Tibial nerve (tissue), 4 donors: ENCODE measurements around the gene DMWD. TPM values are rescaled to one million over a fixed set of nuclear protein-coding genes. Genes with fewer than 3 reads are reported as not detected.

ENCODE experiments used
- DNase-seq, 2 donors: peaks; one replicate each; pipeline ENCODE4 v3.0.0-alpha.2; 2019; ENCODE audit warnings: low spot score in 2 of 2
- H3K27ac ChIP-seq, 4 donors: fragments of 200-600 bp; sonication (generic) in 3 of 4; one replicate each; pipeline ENCODE4 v1.5.1; 2017 to 2019; ENCODE audit warnings: mild to moderate bottlenecking in 1 of 4
- H3K27me3 ChIP-seq, 2 donors: fragments of 200-600 bp; sonication (generic) in 1 of 2; one replicate each; pipeline versions ENCODE4 v1.5.1 to v1.6.0; 2017 to 2019
- H3K36me3 ChIP-seq, 3 donors: fragments of 200-600 bp; sonication (generic); one replicate each; pipeline ENCODE4 v1.5.1; 2018 to 2019
- H3K4me1 ChIP-seq, 4 donors: fragments of 200-600 bp; sonication (generic) in 3 of 4; one replicate each; pipeline ENCODE4 v1.5.1; 2017 to 2019
- H3K4me3 ChIP-seq, 4 donors: fragments of 200-600 bp; sonication (generic) in 3 of 4; one replicate each; pipeline ENCODE4 v1.5.1; 2017 to 2019; ENCODE audit warnings: mild to moderate bottlenecking in 1 of 4, moderate library complexity in 1 of 4
- H3K9me3 ChIP-seq, 4 donors: fragments of 200-600 bp; sonication (generic) in 3 of 4; one replicate each; pipeline ENCODE4 v1.5.1; 2017 to 2019
- EP300 ChIP-seq, 2 donors: sonication (generic); formaldehyde crosslinking; IDR thresholded peaks; one replicate each; pipeline ENCODE4 v1.6.1; 2017; ENCODE audit warnings: antibody characterized with exemption in 2 of 2, mild to moderate bottlenecking in 1 of 2
- POLR2A ChIP-seq, 2 donors: fragments of 450-650 bp; IDR thresholded peaks; one replicate each; pipeline ENCODE4 v1.6.1; 2017; ENCODE audit warnings: antibody characterized with exemption in 2 of 2, mild to moderate bottlenecking in 2 of 2, moderate library complexity in 2 of 2
- WGBS, 2 donors: methylation state at CpG; one replicate each; pipeline ENCODE4 v1.1.5; 2018; 5-methylcytosine and 5-hydroxymethylcytosine counted together
- total RNA-seq, 4 donors: library from RNA; depleted of rRNA; stranded (reverse); fragments of >200 nt; gene quantifications; one replicate each; pipeline ENCODE4 v1.1.0, GENCODE V29; 2016
- TF ChIP-seq, protein P1 (sequence below), 5 experiments: fragments of 200-600 bp in 3 of 5; fragments of 450-650 bp in 2 of 5; sonication (generic) in 3 of 5; IDR thresholded peaks; one replicate each; pipeline ENCODE4 v1.5.1; 2016 to 2019; ENCODE audit warnings: antibody characterized with exemption in 5 of 5, mild to moderate bottlenecking in 3 of 5, moderate library complexity in 2 of 5

Gene DMWD
- total RNA-seq, 4 donors from 2014 or later: 28.4 to 75.0 (median 53.8) TPM

DNA sequence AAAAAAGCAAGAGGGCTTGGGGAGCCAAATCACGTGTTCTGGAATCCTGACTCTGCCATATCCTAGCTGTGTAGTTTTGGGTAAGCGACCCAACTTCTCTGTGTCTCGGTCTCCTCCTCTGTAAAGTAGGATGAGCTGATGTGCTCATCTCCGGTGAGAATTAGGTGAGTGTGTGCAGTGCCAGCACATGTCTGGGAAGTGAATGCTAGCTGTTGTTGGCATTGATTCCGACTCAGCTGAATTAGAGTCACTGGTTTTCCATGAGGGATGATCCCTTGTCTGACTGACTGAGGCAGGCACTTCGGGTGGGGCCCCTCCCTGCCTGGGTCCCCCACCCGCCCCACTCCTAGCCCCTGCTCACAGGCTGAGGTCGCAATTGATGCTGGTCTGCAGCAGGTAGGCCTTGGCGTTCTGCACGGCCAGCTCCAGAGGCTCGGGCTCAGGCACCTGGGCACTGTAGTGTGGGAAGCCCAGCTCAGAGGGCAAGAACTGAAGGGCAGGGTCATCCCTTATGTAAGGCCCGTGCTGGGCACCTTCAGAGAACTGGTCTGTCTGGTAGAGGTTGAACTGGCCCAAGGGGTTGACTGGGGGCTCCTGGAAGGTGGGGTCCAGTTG lies 21.6 kb upstream of the DMWD start:
- H3K4me1 ChIP-seq: peaks cover 0 to 26% (median 3%) of the 10 kb centered on the region in 4 donors
- peaks cover 0 to 10% of the 10 kb centered on the region in 2 donors for H3K27me3 ChIP-seq
- H3K9me3 ChIP-seq: no peaks in the 10 kb centered on the region
- no peak for TF ChIP-seq EP300 (IDR thresholded peaks at IDR 0.05)
- TF ChIP-seq, protein P1, sequence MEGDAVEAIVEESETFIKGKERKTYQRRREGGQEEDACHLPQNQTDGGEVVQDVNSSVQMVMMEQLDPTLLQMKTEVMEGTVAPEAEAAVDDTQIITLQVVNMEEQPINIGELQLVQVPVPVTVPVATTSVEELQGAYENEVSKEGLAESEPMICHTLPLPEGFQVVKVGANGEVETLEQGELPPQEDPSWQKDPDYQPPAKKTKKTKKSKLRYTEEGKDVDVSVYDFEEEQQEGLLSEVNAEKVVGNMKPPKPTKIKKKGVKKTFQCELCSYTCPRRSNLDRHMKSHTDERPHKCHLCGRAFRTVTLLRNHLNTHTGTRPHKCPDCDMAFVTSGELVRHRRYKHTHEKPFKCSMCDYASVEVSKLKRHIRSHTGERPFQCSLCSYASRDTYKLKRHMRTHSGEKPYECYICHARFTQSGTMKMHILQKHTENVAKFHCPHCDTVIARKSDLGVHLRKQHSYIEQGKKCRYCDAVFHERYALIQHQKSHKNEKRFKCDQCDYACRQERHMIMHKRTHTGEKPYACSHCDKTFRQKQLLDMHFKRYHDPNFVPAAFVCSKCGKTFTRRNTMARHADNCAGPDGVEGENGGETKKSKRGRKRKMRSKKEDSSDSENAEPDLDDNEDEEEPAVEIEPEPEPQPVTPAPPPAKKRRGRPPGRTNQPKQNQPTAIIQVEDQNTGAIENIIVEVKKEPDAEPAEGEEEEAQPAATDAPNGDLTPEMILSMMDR (IDR thresholded peaks at IDR 0.05): no peak
- TF ChIP-seq POLR2A (IDR thresholded peaks at IDR 0.05): no peak
- WGBS, 2 donors: 76 to 86% methylated on average over 10 to 12 of the region's 12 CpGs
- H3K4me3 ChIP-seq: no peak overlapping the region
- no peak overlapping the region for H3K27ac ChIP-seq
- H3K36me3 ChIP-seq: peaks cover 0 to 30% (median 0%) of the 10 kb centered on the region in 3 donors
- DNase-seq: no peak

DNA sequence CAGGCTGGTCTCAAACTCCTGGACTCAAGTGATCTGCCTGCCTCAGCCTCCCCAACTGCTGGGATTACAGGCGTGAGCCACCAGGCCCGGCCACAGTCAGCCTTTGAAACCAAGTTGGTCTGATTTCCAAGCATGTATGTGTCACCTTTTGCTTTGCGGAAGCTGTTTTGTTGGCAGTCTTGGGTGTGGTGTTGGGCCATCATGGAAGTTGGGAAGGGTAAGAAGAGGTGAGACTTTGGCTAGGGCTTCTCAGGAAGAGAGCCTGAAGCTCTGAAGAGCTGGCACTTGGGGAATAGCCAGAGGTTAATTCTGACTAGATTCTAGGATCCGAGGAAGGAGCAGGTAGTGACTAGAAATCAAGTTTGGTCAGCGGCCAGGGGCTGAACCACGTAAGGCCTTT lies 19.7 kb upstream of the DMWD start:
- Histone ChIP-seq H3K4me1 (peaks cover 0 to 26% (median 3%) of the 10 kb centered on the region in 4 donors), H3K27me3 (peaks cover 0 to 10% of the 10 kb centered on the region in 2 donors), H3K36me3 (peaks cover 0 to 12% (median 0%) of the 10 kb centered on the region in 3 donors), H3K9me3 (no peaks in the 10 kb centered on the region), H3K27ac (no peak overlapping the region), H3K4me3 (no peak overlapping the region)
- DNase-seq: no peak
- WGBS, 2 donors: 88 to 95% methylated on average over 6 of the region's 6 CpGs
- TF ChIP-seq POLR2A (IDR thresholded peaks at IDR 0.05): no peak
- TF ChIP-seq EP300 (IDR thresholded peaks at IDR 0.05): no peak
- TF ChIP-seq, protein P1 (IDR thresholded peaks at IDR 0.05): no peak

DNA sequence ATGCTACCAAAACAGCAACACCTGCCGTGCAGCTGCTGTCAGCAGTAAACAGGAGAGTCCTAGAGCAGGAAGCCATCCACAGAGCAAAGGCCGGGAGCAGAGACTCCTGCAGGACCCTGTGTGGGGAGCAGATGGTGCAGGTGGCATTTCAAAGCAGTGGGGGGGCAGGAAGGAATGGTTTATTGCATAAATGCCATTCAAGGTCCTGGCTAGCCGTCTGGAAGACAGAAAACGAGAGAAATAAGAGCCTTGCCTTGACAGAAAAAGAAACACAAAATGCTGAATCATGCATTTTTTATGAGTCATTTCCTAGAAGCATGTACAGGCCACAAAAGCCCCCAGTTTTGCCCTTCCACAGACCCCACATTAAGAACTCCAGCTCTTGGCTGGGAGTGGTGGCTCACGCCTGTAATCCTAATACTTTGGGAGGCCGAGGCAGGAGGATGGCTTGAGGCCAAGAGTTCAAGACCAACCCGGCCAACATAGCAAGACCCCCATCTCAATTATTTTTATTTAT lies 17.1 kb upstream of the DMWD start:
- Histone ChIP-seq H3K9me3 (no peaks in the 10 kb centered on the region), H3K4me1 (peaks cover 0 to 6% (median 0%) of the 10 kb centered on the region in 4 donors), H3K4me3 (no peak overlapping the region), H3K27ac (no peak overlapping the region), H3K27me3 (peaks cover 0 to 5% of the 10 kb centered on the region in 2 donors), H3K36me3 (peaks cover 0 to 5% (median 0%) of the 10 kb centered on the region in 3 donors)
- TF ChIP-seq POLR2A (IDR thresholded peaks at IDR 0.05): no peak
- TF ChIP-seq EP300 (IDR thresholded peaks at IDR 0.05): no peak
- TF ChIP-seq, protein P1 (IDR thresholded peaks at IDR 0.05): no peak
- DNase-seq: no peak
- WGBS, 2 donors: 23 to 31% methylated on average over 7 of the region's 7 CpGs

DNA sequence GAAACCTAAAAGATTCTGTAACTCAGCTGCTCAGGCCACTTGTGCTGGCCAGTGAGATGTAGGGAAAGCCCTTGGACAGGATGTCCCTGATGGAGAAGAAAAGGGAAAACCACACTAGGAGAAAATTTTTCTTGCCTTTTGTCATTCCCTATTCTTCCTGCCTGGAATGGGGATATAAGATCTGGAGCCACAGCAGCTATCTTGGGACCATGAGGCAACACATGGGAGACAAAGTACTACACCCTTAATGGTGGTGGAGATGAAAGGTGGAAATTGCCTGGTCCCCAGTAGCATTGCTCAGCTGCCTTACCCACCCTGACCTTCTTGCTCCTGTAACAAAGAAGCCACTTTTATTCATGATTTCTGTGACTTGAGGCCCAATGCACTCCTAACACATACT lies 13.1 kb upstream of the DMWD start:
- Histone ChIP-seq H3K27ac (no peak overlapping the region), H3K4me3 (no peak overlapping the region), H3K27me3 (peaks cover 0 to 8% of the 10 kb centered on the region in 2 donors), H3K4me1 (peaks cover 0 to 6% (median 0%) of the 10 kb centered on the region in 4 donors), H3K36me3 (no peaks in the 10 kb centered on the region), H3K9me3 (no peaks in the 10 kb centered on the region)
- DNase-seq: no peak
- TF ChIP-seq, protein P1 (IDR thresholded peaks at IDR 0.05): no peak
- no peak for TF ChIP-seq POLR2A (IDR thresholded peaks at IDR 0.05)
- TF ChIP-seq EP300 (IDR thresholded peaks at IDR 0.05): no peak

DNA sequence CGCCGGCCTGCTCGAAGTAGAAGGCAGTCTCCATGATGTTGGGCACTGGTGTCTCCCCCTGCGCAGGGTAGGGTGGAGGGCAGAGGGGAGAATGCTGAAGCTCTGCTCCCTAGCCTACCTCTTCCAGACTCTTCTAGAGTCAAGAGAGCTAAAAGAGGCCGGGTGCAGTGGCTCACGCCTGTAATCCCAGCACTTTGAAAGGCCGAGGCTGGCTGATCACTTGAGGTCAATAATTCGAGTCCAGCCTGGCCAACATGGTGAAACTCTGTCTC lies 12.2 kb upstream of the DMWD start:
- DNase-seq: no peak
- Histone ChIP-seq H3K36me3 (no peaks in the 10 kb centered on the region), H3K27me3 (peaks cover 0 to 8% of the 10 kb centered on the region in 2 donors), H3K9me3 (no peaks in the 10 kb centered on the region), H3K4me1 (peaks cover 0 to 5% (median 0%) of the 10 kb centered on the region in 4 donors), H3K27ac (no peak overlapping the region), H3K4me3 (no peak overlapping the region)
- WGBS, 2 donors: 83 to 87% methylated on average over 8 of the region's 8 CpGs
- TF ChIP-seq EP300 (IDR thresholded peaks at IDR 0.05) (no peak), POLR2A (IDR thresholded peaks at IDR 0.05) (no peak)
- TF ChIP-seq, protein P1 (IDR thresholded peaks at IDR 0.05): no peak
